C4-2B (cell line): Measurements from ENCODE around the gene POR.
A peak's percentile ranks its signal among the peaks of the same experiment; 100 is the strongest.

ENCODE experiments used
- CTCF ChIP-seq: fragments of 450-650 bp; conservative IDR thresholded peaks from 2 replicates; pipeline ENCODE4 v1.5.1; 2017; ENCODE audit warnings: mild to moderate bottlenecking
- ZFX ChIP-seq: fragments of 450-650 bp; IDR thresholded peaks from 2 replicates; pipeline ENCODE4 v1.6.1; 2017

GRCh38 chr7:75994388-75995051, 79.6 kb downstream of the POR start, which contains the start of gene TMEM120A:
- TF ChIP-seq CTCF (no peak), ZFX (peak; percentile 78; the same call in 1 of the 2 replicates)
